ENCODE data around the gene RNF167. TPM values are rescaled to one million over a fixed set of nuclear protein-coding genes. Genes with fewer than 3 reads are reported as not detected.

Gene RNF167
- total and polyA plus RNA-seq, 12 donors, result 65.0 to 202 (median 85.5) TPM

- Histone ChIP-seq H3K4me3 (peak overlapping the region; percentile 45 to 95 (median 85)), H3K9me3 (no peaks in the 10 kb centered on the region), H3K4me1 (peaks cover 28 to 78% (median 54%) of the 10 kb centered on the region in 9 donors), H3K36me3 (peaks cover 0 to 71% (median 19%) of the 10 kb centered on the region in 9 donors), H3K27me3 (no peaks in the 10 kb centered on the region), H3K27ac (peak overlapping the region in 8 of 10 donors; percentile 89 to 98 (median 94))
- ATAC-seq (no peak), DNase-seq (no peak)
- intact Hi-C loops (cut with DNase I), result loop anchor here in 2 of 10 donors (5.0 kb wide), 1 partner anchor 46 kb away; the partner anchor contains the start of gene CAMTA2 (in 2 of the 2)
- no peak for TF ChIP-seq CTCF (IDR thresholded peaks at IDR 0.05)
- 38 to 47% methylated on average over 4 of the region's 4 CpGs for WGBS, 2 donors
Observed at GRCh38 chr17:4941319-4941610, 1.2 kb downstream of the RNF167 start.

GRCh38 chr17:4942760-4943508 lies 2.9 kb downstream of the RNF167 start:
- Histone ChIP-seq H3K9me3 (no peaks in the 10 kb centered on the region), H3K4me1 (peaks cover 29 to 83% (median 68%) of the 10 kb centered on the region in 9 donors), H3K4me3 (peak overlapping the region in 1 of 10 donors; percentile 100), H3K36me3 (peaks cover 0 to 66% (median 16%) of the 10 kb centered on the region in 9 donors), H3K27ac (peak overlapping the region in 5 of 10 donors; percentile 1 to 100 (median 99)), H3K27me3 (no peaks in the 10 kb centered on the region)
- intact Hi-C loops (cut with DNase I), result loop anchor here in 2 of 10 donors (5.0 kb wide), 1 partner anchor 44 kb away; the partner anchor contains the start of gene CAMTA2 (in 2 of the 2)
- TF ChIP-seq CTCF (IDR thresholded peaks at IDR 0.05), result no peak
- DNase-seq (no peak), ATAC-seq (no peak)
- 68 to 77% methylated on average over 13 of the region's 13 CpGs for WGBS, 2 donors

- intact Hi-C loops (cut with DNase I), result loop anchor here in 2 of 10 donors (5.0 kb wide), 1 partner anchor 43 kb away; the partner anchor contains the start of gene CAMTA2 (in 2 of the 2)
- TF ChIP-seq CTCF (IDR thresholded peaks at IDR 0.05), result no peak
- peak overlapping the region in 1 of 10 donors; percentile 100 for H3K4me3 ChIP-seq
- peak overlapping the region in 7 of 10 donors; percentile 4 to 100 (median 99) for H3K27ac ChIP-seq
- no peaks in the 10 kb centered on the region for H3K27me3 ChIP-seq
- 40 to 50% methylated on average over 3 of the region's 3 CpGs for WGBS, 2 donors
- peaks cover 18 to 70% (median 56%) of the 10 kb centered on the region in 9 donors for H3K4me1 ChIP-seq
- no peak for ATAC-seq
- H3K9me3 ChIP-seq, result no peaks in the 10 kb centered on the region
- H3K36me3 ChIP-seq, result peaks cover 0 to 59% (median 15%) of the 10 kb centered on the region in 9 donors
- no peak for DNase-seq
Observed at GRCh38 chr17:4944163-4944553, 4.1 kb downstream of the RNF167 start.

- no peak for DNase-seq
- peaks cover 0 to 59% (median 15%) of the 10 kb centered on the region in 9 donors for H3K36me3 ChIP-seq
- no peaks in the 10 kb centered on the region for H3K27me3 ChIP-seq
- intact Hi-C loops (cut with DNase I), result loop anchor here in 3 of 10 donors (5.0 kb wide), 3 partner anchors 37 to 53 kb away; partner anchors contain the start of genes CAMTA2 (in 2 of the 3), INCA1 (in 1 of the 3) and KIF1C (in 1 of the 3)
- peak overlapping the region in 3 of 10 donors; percentile 15 to 100 (median 95) for H3K4me3 ChIP-seq
- peak overlapping the region in 8 of 10 donors; percentile 14 to 100 (median 72) for H3K27ac ChIP-seq
- no peak for TF ChIP-seq CTCF (IDR thresholded peaks at IDR 0.05)
- ATAC-seq, result no peak
- 64 to 65% methylated on average over 8 of the region's 8 CpGs for WGBS, 2 donors
- H3K4me1 ChIP-seq, result peaks cover 18 to 71% (median 57%) of the 10 kb centered on the region in 9 donors
- H3K9me3 ChIP-seq, result no peaks in the 10 kb centered on the region
Observed at GRCh38 chr17:4944554-4945175, 4.6 kb downstream of the RNF167 start.

All from heart right ventricle (tissue), 16 donors.